Measurements from ENCODE around the gene RNF144A.

GRCh38 chr2:6945821-6946220 is 28.6 kb downstream of the RNF144A start:
- no peak for TF ChIP-seq CTCF (IDR thresholded peaks at IDR 0.05)
- TF ChIP-seq POLR2A (IDR thresholded peaks at IDR 0.05), result no peak

Data from body of pancreas (tissue), 4 donors.